ENCODE measurements around the gene CTNNAL1. TPM values are rescaled to one million over a fixed set of nuclear protein-coding genes. Genes with fewer than 3 reads are reported as not detected.

Gene CTNNAL1
- total RNA-seq, 1 experiment from 2014 or later = 138 TPM

Other genes starting within 250 kb of the CTNNAL1 start
- gene ACTL7B, start 157.5 kb downstream of the CTNNAL1 start, total RNA-seq (2014; rRNA removed; shearing (Covaris generic)) = not detected in 2 replicates
- not detected in 2 replicates for gene ACTL7A, start 151.2 kb downstream of the CTNNAL1 start, total RNA-seq (2014; rRNA removed; shearing (Covaris generic))
- 25.2 and 26.7 TPM in 2 replicates for gene ELP1, start 79.4 kb downstream of the CTNNAL1 start, total RNA-seq (2014; rRNA removed; shearing (Covaris generic))
- gene ABITRAM, start 79.1 kb downstream of the CTNNAL1 start, total RNA-seq (2014; rRNA removed; shearing (Covaris generic)) = 2.3 and 6.9 TPM in 2 replicates
- 26.6 and 45.1 TPM in 2 replicates for gene TMEM245, start 106.4 kb upstream of the CTNNAL1 start, total RNA-seq (2014; rRNA removed; shearing (Covaris generic))
- gene FRRS1L, start 153.8 kb upstream of the CTNNAL1 start, total RNA-seq (2014; rRNA removed; shearing (Covaris generic)) = not detected in 2 replicates

All from SJSA1 (cell line).